AG09309 (cell line): ENCODE measurements around the gene VTN.

Source experiments
- DNase-seq: peaks from one replicate; pipeline ENCODE4 v3.0.0-alpha.2; 2010; ENCODE audit warnings: low read depth
- H3K4me3 ChIP-seq: 2 replicates; pipeline ENCODE4 v1.5.1; 2011; ENCODE audit warnings: mild to moderate bottlenecking, low read depth, low read length, moderate library complexity; ENCODE audit not compliant: control insufficient read depth
- CTCF ChIP-seq: IDR thresholded peaks from 2 replicates; pipeline ENCODE4 v1.5.1; 2011; ENCODE audit warnings: mild to moderate bottlenecking, low read depth, low read length, inconsistent platforms; ENCODE audit not compliant: insufficient read depth, control insufficient read depth; ENCODE audit errors: missing control alignments

Gene VTN

DNA sequence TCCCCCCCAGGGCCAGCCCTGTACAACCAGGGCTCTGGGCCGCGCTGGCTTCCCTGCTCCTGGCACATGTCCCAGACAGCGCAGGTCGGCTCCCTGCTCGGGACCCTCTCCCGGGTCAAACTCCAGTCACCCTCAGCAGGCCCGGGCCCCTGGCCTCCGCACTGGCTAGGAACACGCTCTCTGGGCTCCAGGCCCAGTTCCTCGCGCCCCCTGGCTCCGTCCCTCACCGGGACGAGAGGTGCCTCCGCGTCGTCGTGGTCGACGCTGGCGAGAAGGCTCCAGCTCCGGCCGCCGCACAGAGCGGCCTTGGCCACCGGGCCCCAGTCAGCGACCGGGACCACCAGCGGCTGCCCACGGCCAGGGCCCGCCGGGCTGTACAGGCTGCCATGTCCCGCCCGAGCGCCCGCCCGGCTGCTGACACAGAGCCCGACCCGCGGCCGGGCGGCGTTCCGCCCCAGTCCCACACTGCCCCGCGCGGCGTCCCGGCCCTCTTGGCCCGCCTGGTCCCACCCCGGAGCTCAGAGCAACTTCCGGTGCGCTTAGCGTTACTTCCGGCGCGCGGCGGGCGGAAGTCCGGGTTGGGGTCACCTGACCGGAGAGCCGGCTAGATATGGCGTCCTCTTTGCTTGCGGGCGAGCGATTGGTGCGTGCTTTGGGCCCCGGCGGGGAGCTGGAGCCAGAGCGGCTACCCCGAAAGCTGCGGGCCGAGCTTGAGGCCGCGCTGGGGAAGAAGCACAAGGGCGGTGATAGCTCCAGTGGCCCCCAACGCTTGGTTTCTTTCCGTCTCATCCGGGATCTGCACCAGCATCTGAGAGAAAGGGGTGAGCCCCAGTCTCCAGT, 12.8 kb downstream of the VTN start, which contains the start of gene POLDIP2:
Gene POLDIP2 (minus strand): TSS at position 467 of the 840 bp plus-strand sequence. CDS start 79 bp downstream, at position 388.
- peak; percentile 65 for DNase-seq
- no peak for TF ChIP-seq CTCF

GRCh38 chr17:28350271-28350670, 19.8 kb downstream of the VTN start:
- TF ChIP-seq CTCF: no peak
- no peak overlapping the region for H3K4me3 ChIP-seq
- no peak for DNase-seq

More for the DNA sequence above, 12.8 kb downstream of the VTN start, which contains the start of gene POLDIP2:
- peak within 1 kb of the TSS; percentile 92 for H3K4me3 ChIP-seq

GRCh38 chr17:28348979-28349378, 21.1 kb downstream of the VTN start:
- no peak for TF ChIP-seq CTCF
- H3K4me3 ChIP-seq: no peak overlapping the region
- DNase-seq: no peak

DNA sequence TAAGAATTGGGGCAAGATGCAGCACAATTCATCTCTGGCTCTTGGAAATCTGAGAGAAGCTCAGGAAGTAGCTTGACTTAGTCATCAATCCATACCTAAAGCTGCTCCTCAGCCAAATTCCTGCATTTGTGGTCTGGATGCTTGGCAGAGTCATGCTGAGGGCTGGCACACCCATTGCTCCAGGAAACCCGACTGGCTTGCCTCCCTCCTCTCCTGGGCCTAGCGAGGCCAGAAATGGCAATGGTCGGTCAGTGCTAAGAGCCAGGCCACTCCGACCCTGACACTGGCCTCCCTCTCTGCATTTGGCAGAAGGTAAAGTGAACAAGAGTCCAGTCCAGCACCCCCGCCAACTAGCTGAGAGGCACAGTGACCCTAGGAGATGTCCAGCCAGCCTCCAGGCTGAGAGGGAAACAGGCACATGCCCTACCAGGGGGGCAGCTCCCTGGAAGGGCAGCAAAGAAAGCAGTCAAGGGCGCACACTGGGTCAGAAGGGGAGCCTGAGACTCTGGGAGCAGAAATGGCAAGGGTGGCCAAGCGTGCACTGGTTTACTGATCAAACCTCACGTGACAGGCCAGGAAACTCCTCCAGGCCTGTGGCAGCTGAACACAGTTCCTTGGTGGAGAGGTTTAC, 22.7 kb downstream of the VTN start:
- no peak for TF ChIP-seq CTCF
- peak; percentile 83 for DNase-seq
- no peak overlapping the region for H3K4me3 ChIP-seq

DNA sequence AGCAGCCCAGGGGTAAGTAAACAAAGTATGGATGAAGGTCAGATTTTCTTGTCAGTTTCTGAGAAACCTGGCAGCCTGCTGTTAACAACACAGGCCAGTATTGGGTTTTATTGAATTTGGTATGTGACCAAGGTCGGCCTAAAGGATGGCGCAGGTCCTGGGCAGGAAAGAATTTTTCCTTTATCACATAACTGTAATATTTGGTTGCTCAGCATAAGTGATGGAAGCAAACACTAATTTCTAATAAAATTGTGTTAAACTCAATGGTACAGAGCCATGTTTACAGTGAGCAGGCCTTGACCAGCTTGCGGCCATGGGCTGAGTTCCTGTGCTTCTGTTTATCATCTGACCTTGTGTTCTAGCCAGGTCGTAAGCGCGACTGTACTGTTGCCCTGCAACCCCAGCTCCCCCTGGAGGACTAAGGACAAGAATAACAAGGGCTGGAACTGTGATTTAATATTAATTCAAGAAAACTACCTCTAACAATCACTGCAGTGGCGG, 23.3 kb downstream of the VTN start:
- H3K4me3 ChIP-seq: no peak overlapping the region
- peak; percentile 36 for TF ChIP-seq CTCF
- no peak for DNase-seq

- no peak overlapping the region for H3K4me3 ChIP-seq
- TF ChIP-seq CTCF: no peak
- DNase-seq: no peak
Observed at GRCh38 chr17:28346199-28346580, 23.9 kb downstream of the VTN start.
